ENCODE results near the gene ANXA1.

- TF ChIP-seq EZH2 (IDR thresholded peaks at IDR 0.05; ENCODE audit: low read depth, unreplicated experiment) (no peak), CTCF (conservative IDR thresholded peaks at IDR 0.05; ENCODE audit: low read depth in 2 of 2) (no peak), NANOG (IDR thresholded peaks at IDR 0.05; ENCODE audit: borderline replicate concordance) (no peak), POLR2AphosphoS5 (IDR thresholded peaks at IDR 0.05; ENCODE audit: low read depth) (no peak), EZH2phosphoT487 (IDR thresholded peaks at IDR 0.05; ENCODE audit: unreplicated experiment) (no peak), REST (IDR thresholded peaks at IDR 0.05; ENCODE audit: unreplicated experiment) (no peak), CREB1 (CRISPR knock-in tag; IDR thresholded peaks at IDR 0.05; ENCODE audit: low read depth) (no peak), STAT1 (IDR thresholded peaks at IDR 0.05; ENCODE audit: unreplicated experiment) (no peak), ZNF462 (CRISPR knock-in tag; IDR thresholded peaks at IDR 0.05) (no peak), ZNF114 (CRISPR knock-in tag; IDR thresholded peaks at IDR 0.05) (no peak)
Observed at GRCh38 chr9:73148447-73148937, 3.2 kb upstream of the ANXA1 start.
